IPS-NIHi11 (cell line): Measurements from ENCODE around the gene PLGRKT.
"Not testable (repeated sequence)": the region's sequence is repeated elsewhere in the genome, so short reads cannot be mapped to it uniquely, and the experiment has no call there.

Source experiments
- DNase-seq: peaks from one replicate; pipeline ENCODE4 v3.0.0; 2012; ENCODE audit warnings: mixed read lengths, low spot score

Gene PLGRKT

GRCh38 chr9:5375790-5376477 lies 61.8 kb downstream of the PLGRKT start:
- no peak for DNase-seq

GRCh38 chr9:5375091-5375490 lies 62.6 kb downstream of the PLGRKT start:
- peak; percentile 13 for DNase-seq

GRCh38 chr9:5364294-5365024 lies 73.3 kb downstream of the PLGRKT start:
- DNase-seq = no peak

- DNase-seq = no peak
Measured at GRCh38 chr9:5361326-5362010, 76.3 kb downstream of the PLGRKT start.

- no peak for DNase-seq
Measured at GRCh38 chr9:5360341-5360740, 77.4 kb downstream of the PLGRKT start.

- DNase-seq = no peak
Measured at GRCh38 chr9:5357431-5358105, 80.2 kb downstream of the PLGRKT start.

GRCh38 chr9:5355817-5356216 lies 81.9 kb downstream of the PLGRKT start:
- DNase-seq = no peak

GRCh38 chr9:5355226-5355625 lies 82.5 kb downstream of the PLGRKT start:
- no peak for DNase-seq

- DNase-seq = no peak
Measured at GRCh38 chr9:5354184-5354583, 83.5 kb downstream of the PLGRKT start.

- no peak for DNase-seq
Measured at GRCh38 chr9:5352637-5353248, 85.0 kb downstream of the PLGRKT start.

GRCh38 chr9:5338992-5339981 lies 98.4 kb downstream of the PLGRKT start, which contains the start of gene RLN1:
Gene RLN1 (minus strand): TSS chr9:5339876. CDS start chr9:5339746, 130 bp downstream.
- DNase-seq = peak; percentile 7

- no peak for DNase-seq
Measured at GRCh38 chr9:5336688-5337087, 101.0 kb downstream of the PLGRKT start.

- not testable (repeated sequence) for DNase-seq
Measured at GRCh38 chr9:5331276-5331675, 106.4 kb downstream of the PLGRKT start.

- DNase-seq = peak; percentile 19
Measured at GRCh38 chr9:5326893-5327548, 110.7 kb downstream of the PLGRKT start.

GRCh38 chr9:5326187-5326586 lies 111.5 kb downstream of the PLGRKT start:
- DNase-seq = no peak

- not testable (repeated sequence) for DNase-seq
Measured at GRCh38 chr9:5321601-5322000, 116.1 kb downstream of the PLGRKT start.

GRCh38 chr9:5321058-5321457 lies 116.7 kb downstream of the PLGRKT start:
- DNase-seq = no peak

GRCh38 chr9:5316406-5316805 lies 121.3 kb downstream of the PLGRKT start:
- not testable (repeated sequence) for DNase-seq

GRCh38 chr9:5315187-5315923 lies 122.4 kb downstream of the PLGRKT start:
- DNase-seq = no peak
